Stimulated activated CD8-positive, alpha-beta memory T cell treated with anti-CD3 and anti-CD28 coated beads, Interleukin-12 subunit alpha, Interleukin-12 subunit beta, amount 100 ng/mL, for 4 hours (primary cell): ENCODE measurements around the gene RAC2.

ENCODE experiments used
- DNase-seq: peaks from one replicate; pipeline ENCODE4 v3.0.0-alpha.2; 2020; ENCODE audit warnings: low read depth

RAC2 gene

DNA sequence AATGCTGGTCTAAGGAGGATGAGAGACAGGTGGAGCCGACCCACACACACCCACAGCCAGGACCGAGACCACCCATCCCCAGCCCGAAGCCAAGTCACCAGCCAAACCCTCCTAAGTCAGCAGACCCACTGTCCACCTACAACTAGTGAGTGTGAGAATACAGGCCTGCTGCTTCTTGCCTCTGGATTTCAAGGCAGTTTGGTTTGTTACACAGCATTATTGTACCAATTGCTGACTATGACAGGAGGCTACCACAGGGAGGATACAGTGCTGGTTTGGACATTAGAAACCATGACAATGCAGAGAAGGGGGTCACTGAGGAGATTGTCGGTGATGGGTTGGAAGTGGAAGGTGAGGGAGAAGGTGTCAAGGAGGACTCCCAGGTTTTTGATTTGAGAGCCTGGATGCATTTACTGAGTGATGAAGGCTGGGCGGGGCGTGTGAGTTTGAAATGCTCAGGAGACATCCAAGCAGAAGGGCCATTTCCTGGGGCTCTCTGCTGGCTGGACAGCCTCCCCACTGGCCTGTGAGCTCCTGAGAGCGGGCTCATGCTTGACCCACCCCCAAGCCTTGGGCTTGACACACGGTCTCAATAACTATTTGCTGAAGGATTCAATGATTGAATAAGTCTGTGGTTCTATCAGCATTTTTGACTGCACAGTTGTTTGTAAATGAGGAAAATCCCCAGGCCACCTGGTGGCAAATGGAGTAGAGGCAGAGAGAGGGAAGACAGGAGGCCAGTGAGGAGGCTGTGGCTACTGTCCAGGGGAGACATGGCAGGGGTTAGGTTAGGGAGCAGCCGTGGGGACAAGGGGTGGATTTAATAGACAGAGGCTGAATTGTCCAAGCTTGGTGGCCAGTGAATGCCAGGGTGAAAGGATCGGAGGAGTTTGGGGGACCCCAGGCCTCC is 22.4 kb downstream of the RAC2 start:
- no peak for DNase-seq

DNA sequence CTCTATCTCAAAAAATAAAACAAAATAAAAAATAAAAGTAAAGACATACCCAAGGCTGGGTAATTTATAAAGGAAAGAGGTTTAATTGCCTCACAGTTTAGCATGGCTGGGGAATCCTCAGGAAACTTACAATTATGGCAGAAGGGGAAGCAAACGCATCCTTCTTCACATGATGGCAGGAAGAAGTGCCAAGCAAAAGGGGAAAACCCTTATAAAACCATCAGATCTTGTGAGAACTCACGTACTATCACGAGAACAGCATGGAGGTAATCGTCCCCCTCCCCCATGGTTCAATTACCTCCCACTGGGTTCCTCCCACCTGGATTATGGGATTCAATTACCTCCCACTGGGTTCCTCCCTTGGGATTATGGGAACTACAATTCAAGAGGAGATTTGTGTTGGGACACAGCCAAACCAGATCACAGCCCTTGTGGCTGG is 23.5 kb downstream of the RAC2 start:
- DNase-seq = no peak

DNA sequence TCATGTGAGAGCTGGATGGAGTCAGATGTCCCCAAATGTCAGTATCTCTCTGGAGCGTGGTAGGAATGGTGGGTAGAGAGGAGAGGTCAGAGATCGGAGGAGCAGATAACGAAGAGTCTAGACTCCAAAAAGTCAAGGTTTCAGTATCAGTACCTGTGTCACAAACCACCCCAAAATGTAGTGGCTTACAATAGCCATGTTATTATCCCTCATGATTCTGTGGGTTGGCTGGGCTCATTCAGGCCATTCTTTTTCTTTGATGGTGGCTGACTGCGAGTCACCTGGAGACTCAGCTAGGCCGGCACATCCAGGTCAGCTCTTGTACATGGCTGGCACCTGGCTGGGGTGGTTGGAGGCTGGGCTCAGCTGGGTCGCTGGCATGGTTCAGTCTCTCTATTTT is 24.5 kb downstream of the RAC2 start:
- DNase-seq = no peak

DNA sequence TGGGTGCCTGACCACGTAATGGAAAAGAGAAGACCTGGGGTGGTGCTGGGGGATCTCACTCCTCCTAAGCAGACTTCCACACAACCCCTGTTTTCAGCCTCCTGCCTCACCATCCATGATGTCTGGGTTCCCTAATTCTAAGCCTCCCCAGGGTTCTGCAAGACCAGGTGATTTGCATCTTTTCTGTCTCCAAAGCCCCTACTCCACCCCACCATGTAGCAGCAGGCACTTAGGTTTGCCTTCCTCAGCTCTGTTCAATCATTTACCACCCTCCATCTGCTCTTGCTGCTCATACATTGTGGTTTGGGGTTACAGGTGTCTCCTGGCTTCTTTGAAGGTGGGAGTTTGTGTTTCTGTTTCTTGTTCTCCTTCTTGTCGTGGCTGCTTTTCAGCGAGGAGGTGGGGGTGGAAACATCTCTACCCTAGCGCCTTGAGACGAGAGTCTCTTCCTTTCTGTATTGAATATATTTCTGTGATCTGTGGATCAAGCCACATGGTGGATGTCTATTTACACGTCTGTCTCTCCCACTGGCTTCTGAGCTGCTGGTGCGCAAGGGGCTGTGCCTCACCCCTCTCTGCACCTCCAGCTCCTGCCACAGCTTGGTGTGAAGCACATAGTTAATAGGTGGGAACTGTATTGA is 25.2 kb downstream of the RAC2 start:
- DNase-seq = no peak

DNA sequence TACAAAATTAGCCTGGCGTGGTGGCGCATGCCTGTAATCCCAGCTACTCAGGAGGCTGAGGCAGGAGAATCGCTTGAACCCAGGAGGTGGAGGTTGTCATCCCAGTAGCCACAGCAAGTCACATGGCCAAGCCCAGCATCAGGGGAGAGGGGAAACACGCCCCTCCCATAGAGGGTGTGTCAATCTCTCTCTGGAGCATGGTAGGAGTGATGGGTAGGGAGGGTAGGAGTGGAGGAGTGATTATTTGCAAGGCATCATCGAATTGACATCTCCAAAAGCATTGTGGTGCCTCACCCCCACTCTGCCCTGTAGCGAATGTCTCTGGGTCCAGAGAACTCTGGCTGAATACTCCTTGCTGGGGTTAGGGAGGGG is 25.7 kb downstream of the RAC2 start:
- DNase-seq = no peak

DNA sequence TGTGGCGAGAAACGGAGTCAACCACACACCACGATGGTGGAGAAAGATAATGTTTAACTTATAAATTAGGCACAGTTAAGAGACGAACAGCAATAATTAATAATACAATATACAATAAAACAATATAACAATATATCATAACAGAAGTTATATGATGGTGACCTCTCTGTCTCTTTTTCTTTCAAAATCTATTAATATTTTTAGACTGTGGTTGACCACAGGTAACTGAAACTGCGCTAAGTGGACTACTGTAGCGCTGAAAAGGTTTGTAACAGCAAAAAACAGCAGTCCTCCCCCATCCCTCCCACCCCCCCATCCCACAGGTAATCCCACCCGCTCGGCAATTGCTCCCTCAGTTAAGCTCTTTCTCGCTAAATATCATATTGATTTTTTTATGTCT is 28.2 kb downstream of the RAC2 start:
- no peak for DNase-seq

DNA sequence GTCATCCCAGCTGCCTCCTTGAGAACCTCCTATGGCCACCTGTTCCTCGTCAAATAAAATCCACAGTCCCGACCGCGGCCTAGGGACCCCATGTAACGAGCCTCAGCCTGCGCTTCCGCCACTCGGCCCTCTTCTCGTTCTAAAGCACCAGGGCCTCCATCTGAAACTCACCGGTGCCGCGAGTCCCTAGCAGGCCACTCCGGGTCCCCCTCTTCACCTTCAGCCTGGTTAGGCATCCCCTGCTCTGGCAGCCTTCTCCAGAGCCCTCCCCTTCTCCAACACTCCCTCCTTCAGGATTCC is 29.4 kb downstream of the RAC2 start:
- DNase-seq = no peak

DNA sequence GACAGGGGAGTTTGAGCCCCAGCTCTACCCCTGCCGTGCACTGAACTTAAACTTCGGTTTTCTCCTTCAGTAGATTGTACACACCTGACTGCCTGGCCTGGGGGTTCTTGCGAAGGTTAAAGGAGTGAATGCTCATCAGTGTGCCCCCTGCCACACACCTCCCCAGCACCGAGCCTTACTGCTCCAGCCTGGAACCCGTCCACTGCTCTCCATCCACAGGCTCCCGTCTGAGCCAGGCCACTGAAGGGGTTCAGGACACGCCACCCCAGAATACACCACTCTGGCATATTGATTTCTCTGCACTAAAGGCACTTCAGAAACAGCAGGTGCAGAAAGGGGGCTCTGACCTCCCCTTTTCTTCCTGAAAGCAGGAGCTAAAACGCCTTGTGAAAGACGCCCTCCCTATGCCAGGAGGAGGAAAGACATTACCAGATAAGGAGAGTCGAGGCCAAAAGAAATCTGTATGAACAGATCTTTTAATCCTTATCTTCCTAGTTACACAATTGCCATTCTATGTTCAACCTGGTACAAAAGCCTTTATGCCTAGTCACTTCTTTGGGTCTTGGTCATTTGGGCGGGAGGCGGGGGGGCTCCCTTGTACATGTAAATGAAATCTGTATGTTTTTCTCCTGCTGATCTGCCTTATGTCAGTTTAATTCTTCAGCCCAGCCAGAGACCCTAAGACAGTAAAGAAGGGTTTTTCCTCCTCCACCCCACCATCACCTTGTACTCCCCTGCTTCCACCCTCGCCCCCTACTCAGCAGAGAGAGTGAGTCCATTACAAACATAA is 29.9 kb downstream of the RAC2 start:
- no peak for DNase-seq

DNA sequence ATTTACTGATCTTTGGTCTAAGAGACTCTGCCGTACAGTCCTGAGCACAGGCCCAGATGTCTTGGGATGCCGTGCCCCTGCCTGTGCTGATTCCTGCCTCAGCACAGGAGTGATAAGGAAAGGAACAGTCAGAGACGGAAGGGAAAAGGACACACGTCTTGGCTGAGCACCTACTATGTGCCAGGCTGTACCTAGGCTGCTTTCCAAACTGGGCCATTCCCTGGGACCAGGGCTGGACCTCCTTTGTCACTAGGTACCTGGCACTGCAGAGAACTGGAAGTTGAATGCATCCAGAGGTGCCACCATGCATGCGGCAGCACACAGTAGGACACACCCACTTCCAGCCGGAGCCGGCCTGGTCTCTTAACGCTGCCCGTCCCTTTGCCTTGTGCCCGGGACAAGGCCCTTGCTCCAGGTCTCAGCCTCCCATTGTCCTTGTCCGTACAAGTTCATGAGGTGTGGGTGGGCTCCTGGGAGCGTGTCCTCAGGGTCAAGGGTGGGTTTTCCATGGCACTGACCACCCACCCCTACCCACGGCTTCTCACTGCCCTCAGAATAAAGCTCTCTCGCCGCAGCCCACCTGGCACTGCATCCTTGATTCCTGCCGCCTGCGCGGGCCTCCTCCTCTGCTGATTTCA is 30.7 kb downstream of the RAC2 start:
- DNase-seq = no peak

DNA sequence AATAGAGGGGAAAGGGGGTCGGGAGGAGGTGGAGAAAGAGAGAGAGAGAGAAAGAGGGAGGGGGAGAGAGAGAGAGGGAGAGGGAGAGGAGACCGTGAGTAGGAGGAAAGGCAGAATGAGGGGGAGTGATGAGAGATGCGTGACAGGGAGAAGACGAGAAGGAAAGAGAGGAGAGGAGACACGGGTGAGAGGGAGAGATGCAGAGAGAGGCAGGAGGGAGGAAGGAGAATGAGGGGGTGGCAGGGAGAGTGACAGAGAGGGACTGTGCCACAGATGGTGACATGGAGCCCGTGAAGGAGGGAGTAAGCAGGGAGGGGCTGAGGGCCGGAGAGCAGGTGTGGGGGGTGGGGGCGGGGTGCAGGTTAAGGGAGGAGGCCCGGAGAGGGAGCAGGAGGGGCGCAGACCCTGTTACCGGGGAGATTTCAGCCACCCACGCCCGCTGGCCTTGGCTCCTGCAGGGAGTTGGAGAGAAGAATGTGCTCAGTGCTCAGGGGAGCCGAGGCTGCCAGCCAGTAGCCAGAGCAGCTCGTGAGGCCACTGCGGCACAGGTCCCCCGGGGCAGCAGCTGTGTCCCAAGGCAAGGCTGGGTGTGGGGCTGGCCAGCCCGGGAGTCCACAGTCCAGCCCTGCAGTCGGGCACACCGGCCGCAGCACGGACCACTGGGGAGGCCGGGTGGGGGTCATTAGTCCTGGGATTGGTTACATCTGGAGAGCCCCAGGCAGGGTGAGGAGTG is 31.7 kb downstream of the RAC2 start, which contains the start of gene SSTR3:
Gene SSTR3 (minus strand): TSS at position 304 of the 733 bp plus-strand sequence. CDS start 4,674 bp downstream, outside the sequence.
- no peak for DNase-seq

DNA sequence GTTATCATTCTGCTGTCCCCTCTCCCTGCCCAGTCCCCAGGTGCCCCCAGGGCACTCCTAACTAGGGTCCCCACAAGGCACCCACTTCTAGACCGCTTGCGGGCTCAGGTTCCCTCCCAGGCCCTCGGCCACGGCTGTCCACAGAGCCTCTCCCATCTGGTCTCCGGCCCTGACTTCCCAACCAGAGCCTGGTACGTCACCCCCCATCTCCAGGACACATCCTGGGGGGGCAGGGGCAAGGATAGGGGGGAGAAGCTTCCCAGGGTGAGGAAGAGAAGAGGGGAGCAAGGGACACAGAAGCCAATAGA is 32.2 kb downstream of the RAC2 start:
- no peak for DNase-seq

DNA sequence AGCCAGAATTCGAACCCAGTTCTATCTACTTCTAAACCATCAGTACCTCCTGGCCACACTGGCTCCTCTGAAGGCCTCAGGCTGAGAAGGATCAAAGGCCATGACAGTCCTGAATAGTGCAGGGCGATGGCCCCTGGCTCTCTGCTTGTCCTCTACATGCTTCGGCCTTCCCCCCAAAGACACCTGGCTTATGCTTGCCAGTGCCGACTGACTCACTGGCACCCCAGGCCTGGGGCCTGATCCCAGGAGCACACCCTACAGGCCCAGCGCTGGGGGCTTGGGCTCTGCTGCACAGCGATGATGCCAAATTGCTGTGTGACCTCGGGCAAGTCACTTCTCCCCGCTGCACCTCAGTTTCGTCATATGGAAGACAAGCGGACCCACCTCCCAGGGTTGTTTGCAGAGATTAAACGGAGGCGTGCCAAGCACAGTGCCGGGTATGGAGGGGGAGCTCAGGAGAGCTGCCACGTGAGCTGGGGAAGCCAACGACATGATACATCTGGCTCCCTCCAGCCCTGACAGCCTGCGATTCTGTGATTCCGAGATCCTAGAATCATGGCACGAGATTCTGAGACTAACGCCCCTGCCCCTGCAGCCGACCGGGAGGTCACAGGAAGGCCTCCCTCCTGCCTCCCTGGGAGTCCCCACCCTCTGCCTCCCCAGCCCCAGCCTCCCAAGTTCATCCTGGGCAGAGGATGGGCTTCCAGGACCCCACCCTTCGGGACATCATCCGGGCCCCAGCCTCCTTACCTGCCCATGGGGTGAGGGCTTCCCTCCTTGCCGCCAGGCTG is 32.8 kb downstream of the RAC2 start:
- DNase-seq = no peak

DNA sequence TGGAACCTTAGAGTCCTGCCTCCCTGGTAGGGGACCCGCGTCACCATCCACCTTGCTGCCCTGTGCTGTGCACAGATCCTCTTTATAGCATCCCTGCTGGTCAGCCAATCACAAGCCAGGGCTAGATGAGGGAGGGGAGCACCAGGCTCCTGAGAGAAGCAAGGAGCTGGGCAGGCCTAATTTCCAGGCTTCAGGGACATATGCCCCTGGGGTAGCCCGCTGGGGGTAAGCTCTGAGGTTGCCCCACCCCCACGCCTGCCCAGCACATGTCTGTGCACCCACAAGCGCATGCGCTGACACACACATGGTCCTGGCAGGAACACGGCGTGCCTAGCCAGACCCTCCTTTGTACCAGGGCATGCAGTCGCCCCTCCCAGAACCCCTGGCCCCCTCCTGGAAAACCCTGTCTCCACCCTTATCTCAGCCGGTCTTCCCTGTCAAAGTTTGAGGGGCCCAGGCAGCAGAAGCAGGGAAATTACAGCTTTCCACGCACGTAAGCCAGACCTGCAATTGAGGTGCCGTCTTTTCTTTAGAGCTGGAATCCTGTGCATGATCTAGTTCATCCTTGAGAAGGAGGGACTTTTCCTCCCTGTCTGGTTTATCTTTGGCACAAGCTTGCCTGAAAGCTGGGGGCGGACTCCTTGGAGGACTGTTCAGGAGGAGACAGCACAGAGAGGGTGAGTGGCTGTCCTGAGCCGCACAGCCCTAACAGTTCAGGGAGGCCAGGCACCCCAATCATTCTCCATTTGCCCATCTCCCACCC is 33.8 kb downstream of the RAC2 start:
- DNase-seq = no peak

DNA sequence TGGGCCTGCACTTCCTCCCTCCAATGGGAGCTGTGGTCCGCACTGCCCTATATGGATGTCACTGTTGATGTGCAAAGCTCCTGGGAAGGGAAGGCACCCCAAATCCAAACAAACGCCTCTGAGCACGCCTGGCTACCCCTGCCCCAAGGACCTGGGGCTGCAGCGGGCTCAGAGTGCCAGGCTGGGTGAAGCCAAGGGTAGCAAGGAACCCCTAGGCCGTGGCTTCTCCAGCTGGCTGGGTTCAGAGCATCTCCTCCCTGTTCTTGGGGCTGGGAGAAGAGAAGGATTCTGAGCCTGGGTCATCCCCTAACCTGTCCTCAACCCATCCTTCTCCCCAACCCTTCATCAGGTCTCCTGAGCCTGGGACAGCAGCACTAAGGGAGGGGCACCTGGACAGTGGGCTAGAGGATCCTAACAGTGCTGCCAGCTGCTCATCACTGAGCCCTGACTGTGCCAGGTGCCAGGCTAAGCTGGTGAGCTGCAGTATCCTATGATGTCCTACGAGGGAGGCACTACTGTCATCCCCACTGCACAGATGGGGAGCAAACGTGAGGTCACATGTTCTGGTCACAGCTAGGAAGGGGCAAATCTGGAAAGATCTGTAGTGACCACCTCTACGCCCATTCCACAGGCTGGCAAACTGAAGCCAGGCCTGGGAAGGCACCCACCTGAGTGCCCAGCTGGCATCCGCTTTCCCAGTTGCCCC is 34.8 kb downstream of the RAC2 start:
- DNase-seq = no peak

DNA sequence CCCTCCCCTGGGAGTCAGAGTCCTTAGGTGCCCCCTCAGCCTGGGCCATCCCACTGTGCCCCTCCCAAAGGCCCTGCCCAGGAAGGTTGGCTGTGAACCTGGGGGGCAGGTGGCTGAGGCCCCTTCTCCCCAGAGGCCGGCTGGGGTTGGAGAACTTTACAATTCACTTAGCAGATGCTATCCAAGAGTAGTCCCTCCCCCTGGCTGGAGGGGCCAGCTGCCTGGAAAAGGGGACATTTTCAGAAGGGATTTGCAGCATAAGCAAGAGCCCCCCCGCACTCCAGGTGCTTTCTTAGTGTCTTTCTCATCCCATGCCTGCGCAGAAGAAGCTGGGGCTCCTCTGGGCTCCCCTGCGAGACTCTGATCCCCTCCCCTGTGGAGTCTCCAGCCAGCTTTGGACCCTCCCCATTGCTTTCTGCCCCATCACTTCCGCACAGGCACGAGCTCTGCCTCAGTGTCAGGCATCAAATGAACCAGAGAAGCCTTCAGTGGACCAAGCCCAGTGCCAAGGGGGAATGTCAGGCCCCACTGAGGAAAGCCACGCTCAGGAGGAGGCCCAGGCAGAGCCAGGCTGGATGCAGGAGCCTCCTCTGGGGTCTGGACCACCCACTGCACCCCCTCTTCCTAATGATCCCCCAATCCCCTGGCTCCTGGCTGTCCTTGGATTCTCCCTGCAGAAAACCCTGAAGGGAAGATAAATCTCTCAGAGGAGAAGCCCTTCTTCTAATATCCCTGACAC is 35.5 kb downstream of the RAC2 start:
- no peak for DNase-seq

DNA sequence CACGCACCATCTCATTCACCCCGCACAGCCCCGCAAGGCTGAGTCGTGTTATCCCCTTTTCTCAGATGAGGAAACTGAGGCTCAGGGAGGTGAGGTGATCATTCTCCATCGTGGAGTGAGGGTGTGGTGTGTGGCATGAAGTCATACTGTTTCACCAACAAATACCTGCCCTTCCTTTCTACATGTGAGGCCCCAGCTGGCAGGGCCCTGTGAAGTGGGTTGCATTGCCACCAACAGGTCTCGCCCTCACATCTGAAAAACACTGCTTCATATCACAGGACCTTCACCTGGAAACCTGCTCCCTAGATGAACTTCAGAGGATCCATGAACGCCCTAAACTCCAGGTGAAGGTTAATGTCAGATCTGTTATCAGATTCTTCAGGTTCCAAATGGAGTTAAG is 36.1 kb downstream of the RAC2 start:
- DNase-seq = no peak

DNA sequence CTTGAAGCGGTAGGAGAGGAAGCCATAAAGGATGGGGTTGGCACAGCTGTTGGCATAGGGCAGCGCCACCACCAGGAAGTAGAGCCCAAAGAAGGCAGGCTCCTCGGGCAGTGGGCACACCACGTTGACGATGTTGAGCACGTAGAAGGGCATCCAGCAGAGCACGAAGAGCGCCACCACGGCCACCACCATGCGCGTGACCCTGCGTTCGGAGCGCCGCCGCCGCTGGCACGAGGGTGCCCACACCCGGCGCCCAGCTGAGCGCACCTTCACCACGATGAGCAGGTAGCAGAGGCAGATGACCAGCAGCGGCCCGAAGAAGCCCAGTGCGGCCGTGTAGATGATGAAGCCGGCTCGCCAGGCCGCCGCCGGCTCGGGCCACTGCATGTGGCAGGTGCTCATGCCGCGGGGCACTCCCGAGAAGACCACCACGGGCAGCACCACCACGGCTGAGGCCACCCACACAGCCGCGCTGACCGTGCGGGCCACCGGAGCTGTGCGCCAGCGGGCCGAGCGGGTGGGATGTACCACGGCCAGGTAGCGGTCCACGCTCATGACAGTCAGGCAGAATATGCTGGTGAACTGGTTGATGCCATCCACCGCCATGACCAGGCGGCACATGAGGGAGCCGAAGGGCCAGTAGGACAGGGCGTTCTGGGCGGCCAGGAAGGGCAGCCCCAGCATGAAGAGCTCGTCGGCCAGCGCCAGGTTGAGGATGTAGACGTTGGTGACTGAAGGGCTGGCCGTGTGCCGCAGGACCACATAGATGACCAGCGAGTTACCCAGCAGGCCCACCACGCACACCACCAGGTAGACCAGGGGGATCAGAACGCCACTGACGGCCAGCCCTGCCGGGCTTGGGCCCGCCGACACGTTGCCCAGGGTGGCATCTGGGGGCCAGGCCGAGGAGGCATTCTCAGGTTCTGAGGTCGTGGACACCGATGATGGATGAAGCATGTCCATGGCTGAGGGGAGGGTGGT is 36.9 kb downstream of the RAC2 start:
- no peak for DNase-seq
